ENCODE measurements around the gene YARS1.

Gene YARS1

DNA sequence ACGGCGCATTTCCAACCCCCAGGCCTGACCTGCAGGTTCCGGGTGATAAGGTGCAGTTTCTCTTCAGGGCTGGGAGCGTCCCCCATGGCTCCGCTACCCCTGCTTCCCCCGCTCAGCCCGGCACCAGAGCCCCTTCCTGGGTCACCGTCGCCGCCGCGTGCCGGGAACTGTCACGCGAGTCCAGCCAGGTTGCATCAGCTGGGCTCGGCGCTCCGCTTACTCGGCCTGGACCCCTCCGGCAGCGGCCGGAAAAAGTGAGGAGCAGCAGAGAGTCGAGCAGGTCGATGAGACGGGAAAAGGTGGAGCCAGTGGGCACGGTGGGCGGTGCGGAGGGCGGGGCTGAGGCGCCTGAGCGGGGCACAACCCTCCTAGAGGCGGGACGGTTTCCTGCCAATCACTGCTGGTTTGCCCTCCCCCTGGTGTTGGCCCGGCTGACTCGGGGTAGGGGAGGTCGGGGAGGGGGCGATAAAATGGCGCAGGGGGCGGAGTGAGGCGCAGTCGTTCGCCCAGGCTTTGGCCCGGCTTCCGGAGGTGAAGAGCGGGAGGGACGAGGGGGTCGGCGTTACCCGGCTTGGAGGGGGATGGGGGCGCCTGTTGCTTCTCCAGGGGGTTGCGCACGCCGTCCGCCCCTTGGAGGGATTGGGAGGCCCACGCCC lies at the start of gene YARS1, which contains the start of gene S100PBP:
YARS1 (minus strand) TSS at position 200 of the 656 bp plus-strand sequence; CDS start at position 86, 114 bp downstream.
S100PBP (plus strand) TSS at position 495 of the 656 bp plus-strand sequence. CDS start 8,447 bp downstream, outside the sequence.
- TF ChIP-seq, protein P1, sequence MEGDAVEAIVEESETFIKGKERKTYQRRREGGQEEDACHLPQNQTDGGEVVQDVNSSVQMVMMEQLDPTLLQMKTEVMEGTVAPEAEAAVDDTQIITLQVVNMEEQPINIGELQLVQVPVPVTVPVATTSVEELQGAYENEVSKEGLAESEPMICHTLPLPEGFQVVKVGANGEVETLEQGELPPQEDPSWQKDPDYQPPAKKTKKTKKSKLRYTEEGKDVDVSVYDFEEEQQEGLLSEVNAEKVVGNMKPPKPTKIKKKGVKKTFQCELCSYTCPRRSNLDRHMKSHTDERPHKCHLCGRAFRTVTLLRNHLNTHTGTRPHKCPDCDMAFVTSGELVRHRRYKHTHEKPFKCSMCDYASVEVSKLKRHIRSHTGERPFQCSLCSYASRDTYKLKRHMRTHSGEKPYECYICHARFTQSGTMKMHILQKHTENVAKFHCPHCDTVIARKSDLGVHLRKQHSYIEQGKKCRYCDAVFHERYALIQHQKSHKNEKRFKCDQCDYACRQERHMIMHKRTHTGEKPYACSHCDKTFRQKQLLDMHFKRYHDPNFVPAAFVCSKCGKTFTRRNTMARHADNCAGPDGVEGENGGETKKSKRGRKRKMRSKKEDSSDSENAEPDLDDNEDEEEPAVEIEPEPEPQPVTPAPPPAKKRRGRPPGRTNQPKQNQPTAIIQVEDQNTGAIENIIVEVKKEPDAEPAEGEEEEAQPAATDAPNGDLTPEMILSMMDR (conservative IDR thresholded peaks at IDR 0.05): no peak

DNA sequence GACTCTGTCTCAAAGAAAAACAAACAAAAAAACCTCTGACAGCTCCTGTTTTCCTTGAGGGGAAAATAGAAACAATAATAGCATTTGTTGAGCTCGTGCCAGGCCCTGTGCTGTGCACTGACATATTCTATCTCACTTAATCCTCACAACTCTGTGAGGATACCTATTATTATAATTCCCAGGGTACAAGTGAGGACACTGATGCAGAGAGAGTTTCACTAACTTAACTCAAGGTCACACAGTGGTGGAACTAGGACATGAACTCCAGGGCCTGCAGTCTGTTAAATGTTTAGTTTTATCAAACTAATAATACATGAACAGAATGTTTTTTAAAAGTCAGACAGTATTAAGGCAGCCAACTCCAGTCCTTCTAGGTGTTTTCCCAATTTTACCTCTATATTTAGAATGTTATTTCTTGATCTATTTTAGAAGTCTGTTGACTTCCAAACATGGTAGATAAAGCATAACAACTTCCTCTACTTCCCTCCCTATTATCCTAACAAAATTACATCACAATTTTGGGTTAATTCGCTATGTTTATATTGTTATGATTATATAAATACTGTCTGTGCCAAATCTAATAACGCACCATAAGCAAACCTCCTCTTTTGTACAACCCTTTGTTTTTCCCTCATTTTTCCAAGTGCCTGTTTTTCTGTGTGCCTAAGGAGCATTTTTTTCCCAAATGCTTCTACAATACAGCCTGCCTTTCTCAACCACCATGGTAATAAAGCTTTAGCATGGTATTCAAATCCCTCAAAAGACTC lies 48.7 kb upstream of the YARS1 start:
- TF ChIP-seq, protein P1 (conservative IDR thresholded peaks at IDR 0.05): no peak
- no peak overlapping the region for H3K27ac ChIP-seq

More for the DNA sequence above, at the start of gene YARS1, which contains the start of gene S100PBP:
- peak within 1 kb of the TSS; percentile 97 for H3K27ac ChIP-seq

DNA sequence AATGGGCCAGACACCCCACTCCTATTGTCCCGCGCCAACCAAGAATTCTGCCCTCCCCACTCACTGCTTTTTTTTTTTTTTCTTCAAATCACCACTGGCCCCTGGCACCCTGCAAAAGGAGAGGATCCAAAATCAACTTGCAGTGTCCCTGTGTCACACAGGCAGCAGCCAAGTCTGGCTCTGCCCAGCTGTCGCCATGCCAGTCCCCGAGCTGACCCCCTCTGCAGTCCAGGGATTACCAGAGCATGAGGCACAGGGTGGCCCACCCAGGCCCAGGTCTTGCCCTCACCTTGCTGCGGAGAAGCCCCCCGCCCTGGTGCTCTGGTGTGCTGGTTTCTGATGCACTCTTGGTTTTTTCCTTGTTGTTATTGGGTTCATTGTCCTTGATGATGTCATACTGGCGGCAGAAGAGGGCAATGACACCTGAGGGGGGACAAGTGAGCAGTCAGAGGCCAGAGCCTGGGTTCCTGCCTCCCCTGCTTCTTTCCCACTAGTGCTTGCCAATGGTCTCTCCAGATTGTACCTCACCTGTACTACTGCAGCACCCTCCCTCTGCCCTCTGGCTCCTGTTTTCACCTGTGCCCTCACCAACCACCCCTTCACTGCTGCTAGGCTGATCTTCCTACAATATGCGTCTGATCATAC lies 47.3 kb upstream of the YARS1 start:
- TF ChIP-seq, protein P1 (conservative IDR thresholded peaks at IDR 0.05): no peak

DNA sequence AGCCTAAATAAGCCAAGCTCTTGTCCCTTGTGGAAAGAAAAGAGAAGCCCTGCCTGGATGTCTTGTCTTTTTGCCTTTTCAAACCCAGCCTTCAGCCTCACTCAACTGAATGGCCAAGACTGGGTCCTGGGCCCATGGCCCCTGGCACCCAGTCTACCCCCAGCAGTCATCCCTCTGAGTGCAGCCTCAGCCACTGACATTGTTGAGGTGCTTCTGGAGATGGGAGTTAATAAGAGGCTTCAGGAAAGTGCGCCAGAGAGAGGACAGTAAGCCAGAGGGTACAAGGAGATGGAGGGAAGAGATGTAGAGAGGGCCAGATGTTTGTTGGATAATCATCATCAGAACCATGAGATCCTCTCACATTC lies 46.7 kb upstream of the YARS1 start:
- no peak overlapping the region for H3K27ac ChIP-seq

More for the DNA sequence above, 47.3 kb upstream of the YARS1 start:
- H3K27ac ChIP-seq: no peak overlapping the region

DNA sequence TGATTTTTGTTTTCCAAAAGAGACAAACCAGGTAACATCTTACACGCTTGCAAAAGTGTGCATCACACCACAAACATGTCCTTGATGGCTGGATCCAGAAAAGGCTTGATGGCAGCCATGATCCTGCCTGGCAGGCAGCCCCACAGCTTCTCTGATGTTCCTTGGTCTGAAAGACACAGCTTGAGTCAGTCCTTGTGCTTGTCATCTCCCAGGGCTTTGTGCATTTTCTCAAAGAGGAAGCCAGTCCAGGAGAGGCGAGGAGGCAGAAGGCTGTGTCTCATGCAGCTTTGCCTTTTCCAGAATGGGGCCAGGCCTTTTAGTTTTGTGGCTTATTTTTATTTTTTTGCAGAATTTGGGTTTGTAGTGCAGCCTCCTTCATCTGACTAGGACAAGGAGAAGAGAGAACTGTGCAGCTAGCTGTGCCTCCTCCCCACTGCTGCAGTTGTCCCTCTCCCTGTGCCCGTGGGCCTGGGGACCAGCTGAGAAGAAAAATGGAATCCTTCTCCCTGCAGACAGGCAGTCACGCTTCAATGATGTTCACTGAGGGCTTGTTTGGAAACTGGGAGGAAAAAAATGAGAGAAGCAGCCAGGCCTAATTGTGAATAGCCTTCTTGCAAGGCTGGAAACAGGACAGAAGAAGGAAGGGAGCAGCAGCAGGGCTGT lies 46.2 kb upstream of the YARS1 start:
- TF ChIP-seq, protein P1 (conservative IDR thresholded peaks at IDR 0.05): no peak

More for the DNA sequence above, 46.7 kb upstream of the YARS1 start:
- TF ChIP-seq, protein P1 (conservative IDR thresholded peaks at IDR 0.05): no peak

DNA sequence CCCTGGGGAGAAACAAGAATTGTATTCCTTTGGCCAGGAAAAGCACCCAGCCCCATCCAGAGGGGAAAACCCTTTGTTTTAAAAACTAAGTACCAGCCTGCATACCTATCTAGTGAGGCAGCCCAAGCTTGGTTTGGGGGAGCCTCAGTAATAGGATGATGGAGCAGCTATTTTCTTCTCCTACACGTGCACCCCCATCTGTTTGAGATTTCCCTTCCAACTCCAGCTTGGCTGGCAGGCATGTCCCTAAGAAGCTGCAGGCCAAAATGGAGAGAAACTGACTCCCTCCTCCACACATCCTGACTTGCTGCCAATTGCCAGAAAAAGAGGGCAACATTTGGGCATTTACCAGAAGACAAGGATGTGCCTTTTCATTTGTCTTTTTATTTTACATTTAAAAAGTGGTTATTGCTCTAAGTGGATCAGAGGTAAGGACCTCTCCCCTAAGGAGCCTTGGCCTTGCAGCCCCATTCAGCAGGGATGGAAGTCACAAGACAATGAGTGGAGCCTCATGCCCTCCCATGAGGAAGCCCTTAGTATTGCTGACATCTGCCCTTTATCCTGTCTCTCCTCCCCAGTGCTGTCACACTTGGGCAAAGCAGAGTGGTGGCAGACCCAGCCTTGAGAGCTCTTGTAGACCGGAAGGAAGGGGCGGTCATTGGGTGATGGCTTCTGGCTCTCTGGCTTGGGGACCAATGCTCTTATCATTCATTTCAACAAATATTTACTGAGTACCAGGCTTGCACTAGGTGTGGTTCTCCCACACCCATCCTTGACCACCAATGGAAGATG lies 44.9 kb upstream of the YARS1 start:
- no peak overlapping the region for H3K27ac ChIP-seq
- TF ChIP-seq, protein P1 (conservative IDR thresholded peaks at IDR 0.05): no peak

More for the DNA sequence above, 46.2 kb upstream of the YARS1 start:
- H3K27ac ChIP-seq: no peak overlapping the region
